SK-N-SH treated with all-trans-retinoic acid at 6 μM for 48 hours (cell line): Measurements from ENCODE around the gene MGLL.
A peak's percentile ranks its signal among the peaks of the same experiment; 100 is the strongest.

Experiments
- ATAC-seq: fragments of 200-7000 bp; cut with Tn5 transposase; 3 replicates; pipeline ENCODE4 v1.9.1; 2020; ENCODE audit warnings: mild to moderate bottlenecking, moderate library complexity
- ARNTL ChIP-seq: fragments of 450-650 bp; formaldehyde crosslinking; IDR thresholded peaks from 2 replicates; pipeline ENCODE4 v1.5.0; 2020; ENCODE audit warnings: low read depth, mild to moderate bottlenecking, moderate library complexity, borderline replicate concordance
- CSDC2 ChIP-seq: fragments of 250-450 bp; sonication (Bioruptor Pico); IDR thresholded peaks from 2 replicates; pipeline ENCODE4 v1.5.0; 2020; ENCODE audit warnings: mild to moderate bottlenecking, moderate library complexity
- ESRRG ChIP-seq: fragments of 250-450 bp; sonication (Bioruptor Pico); IDR thresholded peaks from 2 replicates; pipeline ENCODE4 v1.6.1; 2021; ENCODE audit warnings: mild to moderate bottlenecking
- ISL1 ChIP-seq: fragments of 250-450 bp; sonication (Bioruptor Pico); IDR thresholded peaks from 2 replicates; pipeline ENCODE4 v2.1.2; 2022; ENCODE audit warnings: mild to moderate bottlenecking, moderate library complexity
- OSR1 ChIP-seq: fragments of 250-450 bp; sonication (Bioruptor Pico); IDR thresholded peaks from 2 replicates; pipeline ENCODE4 v1.8.0; 2022; ENCODE audit warnings: moderate library complexity, mild to moderate bottlenecking, inconsistent platforms
- PATZ1 ChIP-seq: fragments of 250-450 bp; sonication (Bioruptor Pico); IDR thresholded peaks from 2 replicates; pipeline ENCODE4 v1.8.0; 2020; ENCODE audit warnings: mild to moderate bottlenecking, moderate library complexity, borderline replicate concordance
- RARB ChIP-seq: fragments of 250-450 bp; sonication (Bioruptor Pico); IDR thresholded peaks from 2 replicates; pipeline ENCODE4 v1.8.0; 2021; ENCODE audit warnings: mild to moderate bottlenecking, moderate library complexity
- SNAI2 ChIP-seq: fragments of 250-450 bp; sonication (Bioruptor Pico); IDR thresholded peaks from 2 replicates; pipeline ENCODE4 v1.5.0; 2020; ENCODE audit warnings: mild to moderate bottlenecking, moderate library complexity
- TCF4 ChIP-seq: fragments of 250-450 bp; sonication (Bioruptor Pico); IDR thresholded peaks from 2 replicates; pipeline ENCODE4 v1.8.0; 2021; ENCODE audit warnings: mild to moderate bottlenecking, moderate library complexity, borderline replicate concordance
- TOX ChIP-seq: fragments of 250-450 bp; sonication (Bioruptor Pico); IDR thresholded peaks from 2 replicates; pipeline ENCODE4 v1.8.0; 2021; ENCODE audit warnings: mild to moderate bottlenecking, moderate library complexity, borderline replicate concordance
- TSHZ2 ChIP-seq: fragments of 250-450 bp; sonication (Bioruptor Pico); IDR thresholded peaks from 2 replicates; pipeline ENCODE4 v1.5.0; 2020; ENCODE audit warnings: mild to moderate bottlenecking, moderate library complexity
- ZC3H10 ChIP-seq: fragments of 250-450 bp; sonication (Bioruptor Pico); IDR thresholded peaks from 2 replicates; pipeline ENCODE4 v1.5.1; 2021; ENCODE audit warnings: mild to moderate bottlenecking, moderate library complexity
- ZFP3 ChIP-seq: fragments of 250-450 bp; sonication (Bioruptor Pico); IDR thresholded peaks from 2 replicates; pipeline ENCODE4 v1.5.0; 2020; ENCODE audit warnings: mild to moderate bottlenecking, moderate library complexity
- ZNF565 ChIP-seq: fragments of 450-650 bp; formaldehyde crosslinking; conservative IDR thresholded peaks from 2 replicates; pipeline ENCODE4 v1.5.0; 2020; ENCODE audit warnings: low read depth, mild to moderate bottlenecking, moderate library complexity
- ZNF70 ChIP-seq: fragments of 450-650 bp; formaldehyde crosslinking; IDR thresholded peaks from 2 replicates; pipeline ENCODE4 v1.5.0; 2020; ENCODE audit warnings: mild to moderate bottlenecking, moderate library complexity
- ZNF8 ChIP-seq: fragments of 450-650 bp; formaldehyde crosslinking; IDR thresholded peaks from 2 replicates; pipeline ENCODE4 v1.5.0; 2020; ENCODE audit warnings: mild to moderate bottlenecking, moderate library complexity
- TF ChIP-seq, protein P1 (sequence below): fragments of 250-450 bp; sonication (Bioruptor Pico); IDR thresholded peaks from 2 replicates; pipeline ENCODE4 v1.8.0; 2021; ENCODE audit warnings: low read depth, mild to moderate bottlenecking, moderate library complexity, borderline replicate concordance
- TF ChIP-seq, protein P2 (sequence below): fragments of 250-450 bp; sonication (Bioruptor Pico); IDR thresholded peaks from 2 replicates; pipeline ENCODE4 v1.5.1; 2021; ENCODE audit warnings: mild to moderate bottlenecking, moderate library complexity
- TF ChIP-seq, protein P3 (sequence below): fragments of 250-450 bp; sonication (Bioruptor Pico); IDR thresholded peaks from 2 replicates; pipeline ENCODE4 v1.5.1; 2020; ENCODE audit warnings: low read depth, mild to moderate bottlenecking, moderate library complexity

Gene MGLL

DNA sequence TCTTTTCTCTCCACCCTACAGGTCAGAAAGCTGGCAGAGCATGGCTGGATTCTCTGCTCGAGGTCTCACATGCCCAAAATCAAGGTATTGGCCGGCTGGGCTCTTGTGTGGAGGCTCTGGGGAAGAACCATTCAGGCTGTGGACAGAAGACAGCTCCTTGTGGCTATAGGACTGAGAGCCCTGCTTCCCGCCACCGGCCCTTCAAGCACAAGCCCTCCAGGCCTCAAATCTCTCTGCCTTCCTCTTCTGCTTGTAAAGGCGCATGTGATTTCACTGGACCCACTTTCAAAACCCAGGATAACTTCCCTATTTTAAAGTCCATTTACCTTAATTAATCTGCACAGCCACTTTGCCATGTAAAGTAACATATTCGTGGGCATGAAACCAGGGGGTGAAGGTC is 36.2 kb upstream of the MGLL start:
- ATAC-seq = no peak
- TF ChIP-seq TSHZ2 (CRISPR knock-in tag) = no peak
- no peak for TF ChIP-seq OSR1
- TF ChIP-seq ZNF8 (CRISPR knock-in tag) = no peak
- no peak for TF ChIP-seq TOX (CRISPR knock-in tag)
- no peak for TF ChIP-seq ISL1 (CRISPR knock-in tag)
- TF ChIP-seq ZC3H10 (CRISPR knock-in tag) = no peak
- TF ChIP-seq TCF4 (CRISPR knock-in tag) = no peak
- TF ChIP-seq, protein P1, sequence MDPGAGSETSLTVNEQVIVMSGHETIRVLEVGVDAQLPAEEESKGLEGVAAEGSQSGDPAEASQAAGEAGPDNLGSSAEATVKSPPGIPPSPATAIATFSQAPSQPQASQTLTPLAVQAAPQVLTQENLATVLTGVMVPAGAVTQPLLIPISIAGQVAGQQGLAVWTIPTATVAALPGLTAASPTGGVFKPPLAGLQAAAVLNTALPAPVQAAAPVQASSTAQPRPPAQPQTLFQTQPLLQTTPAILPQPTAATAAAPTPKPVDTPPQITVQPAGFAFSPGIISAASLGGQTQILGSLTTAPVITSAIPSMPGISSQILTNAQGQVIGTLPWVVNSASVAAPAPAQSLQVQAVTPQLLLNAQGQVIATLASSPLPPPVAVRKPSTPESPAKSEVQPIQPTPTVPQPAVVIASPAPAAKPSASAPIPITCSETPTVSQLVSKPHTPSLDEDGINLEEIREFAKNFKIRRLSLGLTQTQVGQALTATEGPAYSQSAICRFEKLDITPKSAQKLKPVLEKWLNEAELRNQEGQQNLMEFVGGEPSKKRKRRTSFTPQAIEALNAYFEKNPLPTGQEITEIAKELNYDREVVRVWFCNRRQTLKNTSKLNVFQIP (CRISPR knock-in tag) = no peak
- no peak for TF ChIP-seq RARB (CRISPR knock-in tag)
- no peak for TF ChIP-seq ESRRG
- TF ChIP-seq CSDC2 (CRISPR knock-in tag) = no peak

GRCh38 chr3:127857333-127857732 is 35.0 kb upstream of the MGLL start:
- ATAC-seq = peak; percentile 32; the same call in 1 of the 3 replicates
- TF ChIP-seq ZNF565 (CRISPR knock-in tag) = no peak
- TF ChIP-seq TCF4 (CRISPR knock-in tag) = no peak
- TF ChIP-seq, protein P2, sequence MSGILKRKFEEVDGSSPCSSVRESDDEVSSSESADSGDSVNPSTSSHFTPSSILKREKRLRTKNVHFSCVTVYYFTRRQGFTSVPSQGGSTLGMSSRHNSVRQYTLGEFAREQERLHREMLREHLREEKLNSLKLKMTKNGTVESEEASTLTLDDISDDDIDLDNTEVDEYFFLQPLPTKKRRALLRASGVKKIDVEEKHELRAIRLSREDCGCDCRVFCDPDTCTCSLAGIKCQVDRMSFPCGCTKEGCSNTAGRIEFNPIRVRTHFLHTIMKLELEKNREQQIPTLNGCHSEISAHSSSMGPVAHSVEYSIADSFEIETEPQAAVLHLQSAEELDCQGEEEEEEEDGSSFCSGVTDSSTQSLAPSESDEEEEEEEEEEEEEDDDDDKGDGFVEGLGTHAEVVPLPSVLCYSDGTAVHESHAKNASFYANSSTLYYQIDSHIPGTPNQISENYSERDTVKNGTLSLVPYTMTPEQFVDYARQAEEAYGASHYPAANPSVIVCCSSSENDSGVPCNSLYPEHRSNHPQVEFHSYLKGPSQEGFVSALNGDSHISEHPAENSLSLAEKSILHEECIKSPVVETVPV (CRISPR knock-in tag) = no peak
- no peak for TF ChIP-seq ARNTL (CRISPR knock-in tag)
- TF ChIP-seq TSHZ2 (CRISPR knock-in tag) = no peak
- TF ChIP-seq, protein P3, sequence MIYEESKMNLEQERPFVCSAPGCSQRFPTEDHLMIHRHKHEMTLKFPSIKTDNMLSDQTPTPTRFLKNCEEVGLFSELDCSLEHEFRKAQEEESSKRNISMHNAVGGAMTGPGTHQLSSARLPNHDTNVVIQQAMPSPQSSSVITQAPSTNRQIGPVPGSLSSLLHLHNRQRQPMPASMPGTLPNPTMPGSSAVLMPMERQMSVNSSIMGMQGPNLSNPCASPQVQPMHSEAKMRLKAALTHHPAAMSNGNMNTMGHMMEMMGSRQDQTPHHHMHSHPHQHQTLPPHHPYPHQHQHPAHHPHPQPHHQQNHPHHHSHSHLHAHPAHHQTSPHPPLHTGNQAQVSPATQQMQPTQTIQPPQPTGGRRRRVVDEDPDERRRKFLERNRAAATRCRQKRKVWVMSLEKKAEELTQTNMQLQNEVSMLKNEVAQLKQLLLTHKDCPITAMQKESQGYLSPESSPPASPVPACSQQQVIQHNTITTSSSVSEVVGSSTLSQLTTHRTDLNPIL = no peak
- no peak for TF ChIP-seq ISL1 (CRISPR knock-in tag)
- no peak for TF ChIP-seq SNAI2 (CRISPR knock-in tag)
- TF ChIP-seq PATZ1 (CRISPR knock-in tag) = no peak
- no peak for TF ChIP-seq ZFP3 (CRISPR knock-in tag)
- no peak for TF ChIP-seq ESRRG
- no peak for TF ChIP-seq ZNF70 (CRISPR knock-in tag)
